Hepatocyte (in vitro differentiated cells): ENCODE measurements around the gene ZNF225.

ENCODE experiments used
- CTCF ChIP-seq: fragments of 200-600 bp; sonication (generic); IDR thresholded peaks from 2 replicates; pipeline ENCODE4 v1.5.1; 2016; ENCODE audit warnings: antibody characterized with exemption, mild to moderate bottlenecking; ENCODE audit not compliant: poor library complexity
- EZH2phosphoT487 ChIP-seq: fragments of 200-600 bp; sonication (generic); IDR thresholded peaks from one replicate; pipeline ENCODE4 v1.6.1; 2018; ENCODE audit warnings: antibody characterized with exemption, mild to moderate bottlenecking, low read depth, moderate library complexity; ENCODE audit not compliant: unreplicated experiment, severe bottlenecking

GRCh38 chr19:44071824-44072542 lies 41.2 kb upstream of the ZNF225 start, which contains the start of gene ZNF284:
- TF ChIP-seq EZH2phosphoT487 (no peak), CTCF (no peak)
